ENCODE measurements around the gene AEBP1. TPM values are rescaled to one million over a fixed set of nuclear protein-coding genes. Genes with fewer than 3 reads are reported as not detected.

Gene AEBP1
- total RNA-seq, 4 donors from 2014 or later: 20.1 to 127 (median 58.0) TPM

DNA sequence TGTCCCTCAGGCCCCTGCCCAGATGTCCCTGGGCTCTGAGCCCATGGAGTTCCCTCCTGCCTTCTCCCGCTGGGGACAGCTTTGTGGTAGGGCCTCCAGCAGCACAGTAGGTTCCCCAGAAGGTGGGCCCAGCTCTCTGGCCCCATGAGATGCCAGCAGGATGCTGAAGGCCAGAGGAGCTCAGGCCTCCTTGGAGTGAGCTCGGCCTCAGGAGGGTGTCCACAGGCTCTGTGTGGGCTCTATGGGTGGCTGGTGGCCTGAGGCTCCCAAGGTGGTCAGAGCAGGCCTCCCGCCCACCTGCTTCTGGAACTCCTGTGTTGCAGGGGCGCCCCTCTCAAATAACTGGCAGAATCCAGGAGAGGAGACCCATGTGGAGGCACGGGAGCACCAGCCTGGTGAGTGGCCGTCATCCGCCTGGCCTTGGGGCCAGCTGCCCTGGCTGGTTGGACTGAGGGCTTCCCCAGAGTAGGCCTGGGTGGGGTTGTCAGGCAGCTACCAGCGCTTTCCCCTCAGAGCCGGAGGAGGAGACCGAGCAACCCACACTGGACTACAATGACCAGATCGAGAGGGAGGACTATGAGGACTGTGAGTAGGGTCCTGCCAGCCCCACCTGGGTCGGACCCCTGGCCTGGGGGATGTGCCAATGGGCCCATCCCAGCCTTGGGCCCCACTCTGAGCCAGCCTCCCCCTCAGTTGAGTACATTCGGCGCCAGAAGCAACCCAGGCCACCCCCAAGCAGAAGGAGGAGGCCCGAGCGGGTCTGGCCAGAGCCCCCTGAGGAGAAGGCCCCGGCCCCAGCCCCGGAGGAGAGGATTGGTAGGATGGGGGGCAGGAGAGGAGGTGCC is 3.2 kb downstream of the AEBP1 start:
- H3K27ac ChIP-seq: peak overlapping the region in 1 of 4 donors; percentile 17
- no peaks in the 10 kb centered on the region for H3K9me3 ChIP-seq
- no peak for DNase-seq
- H3K4me1 ChIP-seq: no peaks in the 10 kb centered on the region
- H3K4me3 ChIP-seq: no peak overlapping the region
- no peak for TF ChIP-seq POLR2A (IDR thresholded peaks at IDR 0.05)
- TF ChIP-seq, protein P1, sequence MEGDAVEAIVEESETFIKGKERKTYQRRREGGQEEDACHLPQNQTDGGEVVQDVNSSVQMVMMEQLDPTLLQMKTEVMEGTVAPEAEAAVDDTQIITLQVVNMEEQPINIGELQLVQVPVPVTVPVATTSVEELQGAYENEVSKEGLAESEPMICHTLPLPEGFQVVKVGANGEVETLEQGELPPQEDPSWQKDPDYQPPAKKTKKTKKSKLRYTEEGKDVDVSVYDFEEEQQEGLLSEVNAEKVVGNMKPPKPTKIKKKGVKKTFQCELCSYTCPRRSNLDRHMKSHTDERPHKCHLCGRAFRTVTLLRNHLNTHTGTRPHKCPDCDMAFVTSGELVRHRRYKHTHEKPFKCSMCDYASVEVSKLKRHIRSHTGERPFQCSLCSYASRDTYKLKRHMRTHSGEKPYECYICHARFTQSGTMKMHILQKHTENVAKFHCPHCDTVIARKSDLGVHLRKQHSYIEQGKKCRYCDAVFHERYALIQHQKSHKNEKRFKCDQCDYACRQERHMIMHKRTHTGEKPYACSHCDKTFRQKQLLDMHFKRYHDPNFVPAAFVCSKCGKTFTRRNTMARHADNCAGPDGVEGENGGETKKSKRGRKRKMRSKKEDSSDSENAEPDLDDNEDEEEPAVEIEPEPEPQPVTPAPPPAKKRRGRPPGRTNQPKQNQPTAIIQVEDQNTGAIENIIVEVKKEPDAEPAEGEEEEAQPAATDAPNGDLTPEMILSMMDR (IDR thresholded peaks at IDR 0.05): no peak
- peaks cover 0 to 6% of the 10 kb centered on the region in 2 donors for H3K27me3 ChIP-seq
- peaks cover 0 to 5% (median 0%) of the 10 kb centered on the region in 3 donors for H3K36me3 ChIP-seq

DNA sequence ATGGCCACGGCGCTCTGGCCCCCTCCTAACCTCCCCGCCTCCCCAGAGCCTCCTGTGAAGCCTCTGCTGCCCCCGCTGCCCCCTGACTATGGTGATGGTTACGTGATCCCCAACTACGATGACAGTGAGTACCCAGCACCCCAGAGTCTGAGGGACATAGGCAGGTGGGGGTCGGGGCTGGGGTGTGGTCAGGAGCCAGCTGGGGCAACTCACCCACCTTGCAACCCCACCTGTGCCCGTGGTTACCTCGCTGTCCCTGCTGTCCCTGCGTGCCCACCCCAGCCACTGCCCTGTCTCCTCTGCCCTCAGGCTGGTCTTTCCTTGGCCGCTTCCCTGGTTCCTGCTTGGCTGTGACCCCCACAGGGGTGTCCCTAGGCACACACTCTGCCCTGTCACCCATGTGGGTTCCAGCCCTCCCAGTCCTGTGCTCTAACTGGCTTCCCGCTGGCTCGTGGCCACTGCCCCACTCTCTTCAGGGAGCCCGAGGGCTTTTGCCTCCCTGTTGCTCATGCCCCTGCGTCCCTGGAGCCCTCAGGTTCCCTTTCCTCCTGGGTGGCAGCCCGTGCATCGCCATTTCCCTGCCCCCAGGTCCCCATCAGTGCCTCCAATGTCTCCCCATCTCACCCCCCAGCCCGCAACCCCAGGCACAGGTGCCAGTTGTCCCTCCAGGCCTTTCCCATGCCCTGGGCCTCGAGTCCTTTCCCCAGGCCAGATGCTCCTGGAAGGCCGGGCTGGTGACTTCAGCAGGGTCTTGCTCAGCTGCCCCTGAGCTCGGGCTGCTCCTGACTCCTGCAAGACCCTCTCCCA is 4.0 kb downstream of the AEBP1 start:
- Histone ChIP-seq H3K27me3 (peaks cover 0 to 6% of the 10 kb centered on the region in 2 donors), H3K36me3 (peaks cover 0 to 5% (median 0%) of the 10 kb centered on the region in 3 donors), H3K4me3 (no peak overlapping the region), H3K4me1 (no peaks in the 10 kb centered on the region), H3K27ac (no peak overlapping the region), H3K9me3 (no peaks in the 10 kb centered on the region)
- TF ChIP-seq, protein P1 (IDR thresholded peaks at IDR 0.05): no peak
- TF ChIP-seq POLR2A (IDR thresholded peaks at IDR 0.05): no peak
- no peak for DNase-seq

GRCh38 chr7:44108768-44109750 is 4.9 kb downstream of the AEBP1 start:
- DNase-seq: no peak
- no peak for TF ChIP-seq POLR2A (IDR thresholded peaks at IDR 0.05)
- TF ChIP-seq, protein P1 (IDR thresholded peaks at IDR 0.05): no peak
- Histone ChIP-seq H3K4me1 (no peaks in the 10 kb centered on the region), H3K36me3 (peaks cover 0 to 5% (median 0%) of the 10 kb centered on the region in 3 donors), H3K27me3 (peaks cover 0 to 6% of the 10 kb centered on the region in 2 donors), H3K4me3 (no peak overlapping the region), H3K27ac (no peak overlapping the region), H3K9me3 (no peaks in the 10 kb centered on the region)

DNA sequence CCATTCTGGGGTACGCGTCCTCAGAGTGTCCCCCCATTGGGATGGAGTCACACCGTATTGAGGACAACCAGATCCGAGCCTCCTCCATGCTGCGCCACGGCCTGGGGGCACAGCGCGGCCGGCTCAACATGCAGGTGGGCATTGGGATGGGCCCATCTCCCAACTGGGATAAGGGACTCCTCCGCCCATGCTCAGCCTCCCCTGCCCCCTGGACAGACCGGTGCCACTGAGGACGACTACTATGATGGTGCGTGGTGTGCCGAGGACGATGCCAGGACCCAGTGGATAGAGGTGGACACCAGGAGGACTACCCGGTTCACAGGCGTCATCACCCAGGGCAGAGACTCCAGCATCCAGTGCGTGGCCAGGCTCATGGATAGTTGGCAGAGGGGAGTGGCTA is 5.8 kb downstream of the AEBP1 start:
- H3K27me3 ChIP-seq: no peaks in the 10 kb centered on the region
- TF ChIP-seq, protein P1 (IDR thresholded peaks at IDR 0.05): no peak
- no peak for TF ChIP-seq POLR2A (IDR thresholded peaks at IDR 0.05)
- H3K4me3 ChIP-seq: no peak overlapping the region
- H3K9me3 ChIP-seq: no peaks in the 10 kb centered on the region
- DNase-seq: no peak
- H3K36me3 ChIP-seq: peaks cover 0 to 11% (median 0%) of the 10 kb centered on the region in 3 donors
- H3K4me1 ChIP-seq: no peaks in the 10 kb centered on the region
- no peak overlapping the region for H3K27ac ChIP-seq
